HEK293T (cell line): ENCODE data around the gene PEAK1.

Experiments used
- CTCF ChIA-PET: fragments of 350-600 bp; formaldehyde crosslinking; extraction: SDS; loops from one replicate; lab custom pipeline; 2021; ENCODE audit warnings: antibody characterized with exemption, inconsistent platforms; lab: Yijun Ruan, JAX
- POLR2A ChIA-PET: fragments of 350-600 bp; formaldehyde crosslinking; extraction: SDS; loops from one replicate; lab custom pipeline; 2020; ENCODE audit warnings: antibody characterized with exemption, inconsistent platforms; lab: Yijun Ruan, JAX
- DNase-seq: peaks from one replicate; pipeline ENCODE4 v3.0.0; 2012; ENCODE audit warnings: mixed read lengths; ENCODE audit errors: extremely low spot score
- ARNT ChIP-seq: fragments of 450-650 bp; IDR thresholded peaks from 2 replicates; pipeline ENCODE4 v1.6.1; 2017; ENCODE audit warnings: mild to moderate bottlenecking
- BHLHE40 ChIP-seq: fragments of 450-650 bp; IDR thresholded peaks from 2 replicates; pipeline ENCODE4 v1.6.1; 2016; ENCODE audit warnings: mild to moderate bottlenecking, moderate library complexity, borderline replicate concordance
- CTBP1 ChIP-seq: fragments of 450-650 bp; IDR thresholded peaks from 2 replicates; pipeline ENCODE4 v1.6.1; 2016; ENCODE audit warnings: borderline replicate concordance
- ELF4 ChIP-seq: fragments of 450-650 bp; IDR thresholded peaks from 2 replicates; pipeline ENCODE4 v1.6.1; 2017; ENCODE audit warnings: antibody characterized with exemption
- FOXA1 ChIP-seq: fragments of 450-650 bp; IDR thresholded peaks from 2 replicates; pipeline ENCODE4 v1.6.1; 2016; ENCODE audit warnings: mild to moderate bottlenecking
- FOXK2 ChIP-seq: fragments of 450-650 bp; IDR thresholded peaks from 2 replicates; pipeline ENCODE4 v1.6.1; 2016; ENCODE audit warnings: mild to moderate bottlenecking
- FOXM1 ChIP-seq: fragments of 450-650 bp; IDR thresholded peaks from 2 replicates; pipeline ENCODE4 v1.6.1; 2017; ENCODE audit warnings: mild to moderate bottlenecking, borderline replicate concordance
- HDGF ChIP-seq: fragments of 450-650 bp; IDR thresholded peaks from 2 replicates; pipeline ENCODE4 v1.6.1; 2017; ENCODE audit warnings: antibody characterized with exemption, borderline replicate concordance
- L3MBTL2 ChIP-seq: fragments of 450-650 bp; conservative IDR thresholded peaks from 2 replicates; pipeline ENCODE4 v1.6.1; 2016; ENCODE audit warnings: mild to moderate bottlenecking
- LEF1 ChIP-seq: fragments of 450-650 bp; IDR thresholded peaks from 2 replicates; pipeline ENCODE4 v1.6.1; 2017; ENCODE audit warnings: mild to moderate bottlenecking, borderline replicate concordance
- NFRKB ChIP-seq: fragments of 450-650 bp; IDR thresholded peaks from 2 replicates; pipeline ENCODE4 v1.6.1; 2016; ENCODE audit warnings: mild to moderate bottlenecking, moderate library complexity
- PKNOX1 ChIP-seq: fragments of 450-650 bp; IDR thresholded peaks from 2 replicates; pipeline ENCODE4 v1.6.1; 2016
- SP1 ChIP-seq: fragments of 450-650 bp; IDR thresholded peaks from 2 replicates; pipeline ENCODE4 v1.6.1; 2017
- SUZ12 ChIP-seq: fragments of 450-650 bp; IDR thresholded peaks from 2 replicates; pipeline ENCODE4 v1.6.1; 2016; ENCODE audit warnings: mild to moderate bottlenecking
- TARDBP ChIP-seq: fragments of 450-650 bp; IDR thresholded peaks from 2 replicates; pipeline ENCODE4 v1.6.1; 2016
- ZNF384 ChIP-seq: fragments of 450-650 bp; IDR thresholded peaks from 2 replicates; pipeline ENCODE4 v1.6.1; 2016

The PEAK1 gene

DNA sequence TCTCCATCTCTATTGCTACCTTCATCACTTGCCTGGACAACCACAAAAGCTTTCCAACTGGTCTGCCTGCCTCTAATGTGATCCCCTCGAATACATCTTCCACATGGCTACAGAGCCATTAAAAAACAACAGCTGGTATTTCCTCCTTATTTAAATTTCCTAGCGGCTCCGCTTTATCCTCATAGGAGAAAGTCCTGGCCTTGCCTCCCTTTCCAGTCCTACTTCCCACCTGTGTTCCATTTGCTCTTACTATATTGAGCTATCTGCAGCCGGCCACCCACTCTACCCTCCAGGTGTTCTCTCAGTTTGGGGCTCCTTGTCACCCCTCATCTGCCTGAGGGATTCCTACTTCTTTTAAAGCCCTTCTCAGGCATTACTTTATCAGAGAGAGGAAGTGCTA lies 299.3 kb downstream of the PEAK1 start:
- POLR2A ChIA-PET = no interaction called here

GRCh38 chr15:77119446-77119845 lies 300.5 kb downstream of the PEAK1 start:
- ChIA-PET POLR2A (interaction anchor here (0.6 kb wide), 1 partner anchor 699 kb away, joined by 3 read pairs; no protein-coding TSS in a partner anchor), CTCF (interaction anchor here (0.7 to 4.9 kb wide), 9 partner anchors 10 to 424 kb away, joined by 3 to 27 read pairs (median 4); no protein-coding TSS in a partner anchor)
- DNase-seq = no peak
- TF ChIP-seq SUZ12 = no peak
- TF ChIP-seq CTBP1 = no peak
- TF ChIP-seq ZNF384 = no peak
- no peak for TF ChIP-seq NFRKB
- TF ChIP-seq SP1 = no peak
- TF ChIP-seq ARNT = no peak
- TF ChIP-seq HDGF = no peak
- TF ChIP-seq L3MBTL2 = no peak
- TF ChIP-seq ELF4 = no peak
- no peak for TF ChIP-seq TARDBP
- no peak for TF ChIP-seq FOXA1
- TF ChIP-seq PKNOX1 = no peak
- no peak for TF ChIP-seq BHLHE40
- no peak for TF ChIP-seq FOXM1
- no peak for TF ChIP-seq FOXK2
- no peak for TF ChIP-seq LEF1

More for the DNA sequence above, 299.3 kb downstream of the PEAK1 start:
- TF ChIP-seq FOXA1 (no peak), PKNOX1 (no peak), FOXK2 (no peak), HDGF (no peak), CTBP1 (no peak), LEF1 (no peak), ZNF384 (no peak), ARNT (no peak), BHLHE40 (no peak), NFRKB (no peak), SP1 (no peak)
- CTCF ChIA-PET = interaction anchor here (4.9 kb wide), 1 partner anchor 423 kb away, joined by 27 read pairs; no protein-coding TSS in a partner anchor
- no peak for DNase-seq

- ChIA-PET CTCF (interaction anchor here (0.7 to 4.9 kb wide), 10 partner anchors 10 to 424 kb away, joined by 3 to 27 read pairs (median 4); no protein-coding TSS in a partner anchor), POLR2A (interaction anchor here (0.6 kb wide), 1 partner anchor 700 kb away, joined by 3 read pairs; no protein-coding TSS in a partner anchor)
- no peak for TF ChIP-seq FOXM1
- DNase-seq = peak; percentile 65
Measured at GRCh38 chr15:77118882-77119321, 301.0 kb downstream of the PEAK1 start.

- ChIA-PET CTCF (interaction anchor here (0.6 kb wide), 1 partner anchor 165 kb away, joined by 3 read pairs; no protein-coding TSS in a partner anchor), POLR2A (no interaction called here)
- TF ChIP-seq BHLHE40 = no peak
- TF ChIP-seq FOXA1 = no peak
- TF ChIP-seq SUZ12 = no peak
- no peak for DNase-seq
Measured at GRCh38 chr15:77115179-77115578, 304.7 kb downstream of the PEAK1 start.

- ChIA-PET CTCF (interaction anchor here (0.6 to 1.8 kb wide), 3 partner anchors 56 to 437 kb away, joined by 3 to 7 read pairs (median 3); no protein-coding TSS in a partner anchor), POLR2A (interaction anchor here (0.7 kb wide), 1 partner anchor 81 kb away, joined by 3 read pairs; no protein-coding TSS in a partner anchor)
- TF ChIP-seq SUZ12 (no peak), L3MBTL2 (no peak), FOXM1 (no peak), NFRKB (no peak), SP1 (no peak), TARDBP (no peak), PKNOX1 (no peak), FOXA1 (no peak)
- no peak for DNase-seq
Measured at GRCh38 chr15:77112838-77113504, 306.9 kb downstream of the PEAK1 start.

- DNase-seq = no peak
- CTCF ChIA-PET = no interaction called here
Measured at GRCh38 chr15:77111789-77112188, 308.1 kb downstream of the PEAK1 start.

More at GRCh38 chr15:77111789-77112188, 308.1 kb downstream of the PEAK1 start:
- TF ChIP-seq ARNT (no peak), TARDBP (no peak), FOXK2 (no peak), FOXM1 (no peak), SP1 (no peak), CTBP1 (no peak), BHLHE40 (no peak), NFRKB (no peak), ELF4 (no peak), ZNF384 (no peak), SUZ12 (no peak)
- POLR2A ChIA-PET = no interaction called here
